GM18520 (cell line): ENCODE measurements around the gene FAM83F.
"Not testable (repeated sequence)": the region's sequence is repeated elsewhere in the genome, so short reads cannot be mapped to it uniquely, and the experiment has no call there.

Source experiments
- ATAC-seq: cut with Tn5 transposase; IDR thresholded peaks from one replicate; pipeline ENCODE4 v1.9.1; 2021; ENCODE audit not compliant: unreplicated experiment

The FAM83F gene

GRCh38 chr22:40014667-40015248, 20.0 kb downstream of the FAM83F start:
- ATAC-seq, result no peak

DNA sequence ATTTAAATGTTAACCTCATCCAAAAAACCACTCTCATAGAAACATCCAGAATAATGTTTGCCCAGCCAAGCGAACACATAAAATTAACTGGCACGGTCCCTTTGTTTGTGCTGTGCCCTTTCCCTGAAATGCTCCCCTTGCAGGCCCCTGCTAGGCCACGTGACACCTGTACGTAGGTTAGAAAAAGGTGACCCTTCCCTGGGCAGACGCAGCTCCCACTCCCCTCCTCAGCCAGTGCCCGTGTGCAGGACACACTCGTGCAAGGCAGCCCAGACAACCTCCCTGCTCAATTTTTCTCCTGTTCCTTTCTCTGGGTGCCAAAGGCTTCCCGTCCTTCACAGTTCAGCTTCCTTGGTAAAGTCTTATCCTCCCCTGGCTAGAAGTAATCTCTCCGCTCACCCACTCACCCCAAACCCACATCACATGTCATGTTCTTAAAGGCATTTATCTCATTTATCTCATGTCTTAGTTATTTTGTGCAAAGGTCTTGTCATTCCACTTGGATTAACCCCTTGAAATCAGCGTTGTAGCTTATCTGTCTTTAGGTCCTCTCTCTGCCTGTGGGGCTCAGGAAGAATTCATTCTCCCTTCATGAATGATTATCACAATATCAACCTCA, 20.7 kb downstream of the FAM83F start:
- ATAC-seq, result no peak

DNA sequence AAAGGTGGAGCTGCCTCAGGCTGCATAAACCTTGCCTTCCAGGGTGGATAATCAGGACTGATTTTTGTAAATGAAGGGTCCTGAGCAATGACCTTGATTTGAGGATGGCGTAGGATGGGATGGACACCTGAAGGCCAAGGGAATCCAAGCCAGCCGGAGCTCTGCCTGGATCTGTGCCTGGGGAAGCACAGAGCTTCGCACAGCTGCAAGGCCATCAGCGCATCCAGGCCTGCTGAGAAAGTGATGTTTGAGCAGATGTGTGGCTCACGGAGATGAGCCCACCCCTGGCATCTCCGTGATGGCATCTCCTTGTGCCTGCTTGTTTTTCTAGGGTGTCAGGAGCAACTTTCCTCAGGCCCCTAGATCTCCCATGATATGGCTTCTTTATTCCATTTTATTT, 23.3 kb downstream of the FAM83F start:
- ATAC-seq, result no peak

DNA sequence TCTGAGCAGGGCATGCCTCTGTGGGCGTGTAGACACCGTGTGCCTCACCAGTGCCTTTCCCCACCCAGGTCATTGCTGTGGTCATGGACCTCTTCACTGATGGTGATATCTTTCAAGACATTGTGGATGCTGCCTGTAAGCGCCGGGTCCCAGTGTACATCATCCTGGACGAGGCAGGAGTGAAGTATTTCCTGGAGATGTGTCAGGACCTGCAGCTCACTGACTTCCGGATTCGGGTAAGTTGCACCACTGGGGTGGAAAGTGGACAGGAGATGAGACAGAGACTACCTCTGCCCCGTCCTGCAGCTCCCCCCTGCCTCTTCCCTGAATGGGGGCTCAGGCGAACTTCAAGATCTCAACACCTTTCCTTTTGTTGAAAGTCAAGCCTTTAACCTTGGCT, 24.3 kb downstream of the FAM83F start:
- no peak for ATAC-seq

- ATAC-seq, result no peak
Measured at GRCh38 chr22:40020956-40021355, 26.2 kb downstream of the FAM83F start.

DNA sequence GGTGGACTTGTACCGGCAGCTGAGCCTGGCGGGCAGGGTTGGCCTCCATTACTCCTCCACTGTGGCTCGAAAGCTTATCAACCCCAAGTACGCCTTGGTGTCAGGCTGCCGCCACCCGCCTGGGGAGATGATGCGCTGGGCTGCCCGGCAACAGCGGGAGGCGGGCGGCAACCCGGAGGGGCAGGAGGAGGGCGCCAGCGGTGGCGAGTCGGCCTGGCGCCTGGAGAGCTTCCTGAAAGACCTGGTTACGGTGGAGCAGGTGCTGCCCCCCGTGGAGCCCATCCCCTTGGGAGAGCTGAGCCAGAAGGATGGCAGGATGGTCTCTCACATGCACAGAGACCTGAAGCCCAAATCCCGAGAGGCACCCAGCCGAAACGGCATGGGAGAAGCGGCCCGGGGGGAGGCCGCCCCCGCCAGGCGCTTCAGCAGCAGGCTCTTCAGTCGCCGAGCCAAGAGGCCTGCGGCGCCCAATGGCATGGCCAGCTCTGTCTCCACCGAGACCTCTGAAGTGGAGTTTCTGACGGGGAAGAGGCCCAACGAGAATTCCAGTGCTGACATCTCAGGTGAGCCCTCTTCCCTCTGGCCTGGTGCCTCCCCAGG, 26.7 kb downstream of the FAM83F start:
- no peak for ATAC-seq

DNA sequence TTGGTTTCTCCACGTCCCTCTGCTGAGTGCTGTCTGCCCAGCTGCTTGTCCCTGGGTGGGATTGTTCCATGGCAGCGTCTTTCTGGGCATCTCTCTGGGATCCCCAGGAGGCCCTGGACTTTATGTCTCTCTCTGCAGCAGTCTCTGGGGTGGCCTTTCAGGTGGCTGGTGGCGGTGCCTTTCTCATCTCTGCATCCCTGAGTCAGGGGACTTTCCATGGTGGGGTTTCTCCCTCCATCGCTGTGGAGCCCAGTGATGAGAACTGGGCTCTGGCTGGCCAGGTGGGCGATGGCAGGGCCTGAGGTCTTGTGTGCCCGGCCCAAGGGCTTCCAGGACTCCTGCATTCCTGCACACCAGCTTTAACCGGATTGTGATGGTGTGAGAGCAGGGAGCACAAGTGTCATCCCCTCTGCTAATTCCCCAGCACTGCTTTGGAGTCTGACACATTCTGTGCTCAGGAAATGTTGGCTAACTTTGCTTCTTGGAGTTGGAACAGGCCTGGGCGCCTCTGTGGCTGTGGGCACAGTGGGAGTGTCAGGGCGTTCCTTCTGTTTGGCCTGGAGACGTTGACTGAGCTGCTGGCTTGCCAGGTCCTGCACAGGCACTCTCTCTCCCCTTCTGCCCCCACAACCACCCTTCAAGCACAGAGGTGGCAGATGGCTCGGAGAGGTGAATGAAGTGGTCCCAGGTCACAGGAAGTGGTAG, 27.9 kb downstream of the FAM83F start:
- no peak for ATAC-seq

GRCh38 chr22:40023341-40023841, 28.6 kb downstream of the FAM83F start:
- no peak for ATAC-seq

DNA sequence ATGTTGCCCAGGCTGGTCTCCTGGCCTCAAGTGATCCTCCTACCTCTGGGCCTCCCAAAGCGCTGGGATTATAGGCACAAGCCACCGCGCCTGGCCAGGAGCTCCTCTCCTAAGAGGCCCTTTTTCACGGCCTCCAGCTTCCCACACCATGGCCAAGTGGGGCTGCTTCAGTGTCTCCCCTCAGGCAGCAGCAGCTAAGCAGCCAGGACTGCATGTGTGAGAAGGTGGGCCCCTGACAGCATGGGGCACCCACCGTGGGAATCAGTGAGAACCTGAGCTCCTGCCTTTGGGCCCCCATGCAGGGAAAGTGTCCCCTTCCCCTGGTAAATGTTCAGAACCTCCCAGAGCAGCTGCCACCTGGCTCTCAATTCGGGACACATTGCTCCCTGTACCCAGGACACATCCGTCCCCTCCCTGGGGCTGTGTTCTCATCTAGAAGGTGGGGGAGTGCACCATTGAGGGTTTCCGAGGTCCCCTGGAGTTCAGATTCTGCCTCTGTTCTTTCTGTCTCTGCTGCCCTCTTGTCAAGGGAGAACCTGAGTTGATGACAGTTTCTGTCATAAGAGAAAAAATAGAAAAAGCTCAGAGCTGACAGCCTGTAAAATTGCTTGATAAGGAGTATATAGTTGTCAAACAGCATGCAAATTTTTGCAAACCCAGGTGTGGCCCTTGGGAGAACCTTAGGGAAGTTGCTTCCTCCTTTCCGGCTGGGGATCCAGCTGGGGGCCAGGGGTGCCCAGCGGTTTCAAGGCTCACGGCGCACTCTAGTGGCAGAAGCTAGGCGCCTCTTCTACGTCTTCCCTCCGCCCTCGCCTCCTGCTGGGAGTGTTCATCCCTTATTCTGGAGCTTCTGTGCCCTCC, 29.7 kb downstream of the FAM83F start:
- no peak for ATAC-seq

DNA sequence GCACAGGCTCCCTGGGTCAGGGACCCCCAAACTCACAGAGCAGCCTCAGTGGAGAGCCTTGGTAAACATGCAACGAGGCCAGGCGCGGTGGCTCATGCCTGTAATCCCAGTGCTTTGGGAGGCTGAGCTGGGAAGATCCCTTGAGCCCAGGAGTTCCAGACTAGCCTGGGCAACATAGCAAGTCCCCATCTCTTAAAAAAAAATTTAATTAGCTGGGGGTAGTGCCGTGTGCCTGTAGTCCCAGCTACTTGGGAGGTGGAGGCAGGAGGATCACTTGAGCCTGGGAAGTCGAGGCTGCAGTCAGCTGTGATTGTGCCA, 30.3 kb downstream of the FAM83F start:
- ATAC-seq, result not testable (repeated sequence)

DNA sequence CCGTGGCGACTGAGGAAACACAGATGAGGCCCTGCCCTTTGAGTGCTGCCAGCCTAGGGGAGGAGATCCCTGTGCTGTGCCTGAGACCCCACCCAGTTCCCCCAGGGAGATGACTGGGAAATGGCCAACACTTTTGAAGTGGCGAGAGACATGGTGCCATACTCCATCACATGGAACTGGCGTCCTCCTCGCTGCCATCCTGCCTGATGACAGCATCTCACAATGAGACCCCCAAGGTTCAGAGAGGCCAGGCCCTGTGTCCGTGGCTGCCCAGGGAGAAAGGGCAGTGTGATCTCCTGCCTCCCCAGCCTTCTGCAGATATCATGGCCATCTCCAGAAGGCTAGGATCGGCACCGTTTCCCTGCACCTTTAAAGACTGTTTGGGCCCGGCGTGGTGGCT, 31.1 kb downstream of the FAM83F start:
- ATAC-seq, result no peak

DNA sequence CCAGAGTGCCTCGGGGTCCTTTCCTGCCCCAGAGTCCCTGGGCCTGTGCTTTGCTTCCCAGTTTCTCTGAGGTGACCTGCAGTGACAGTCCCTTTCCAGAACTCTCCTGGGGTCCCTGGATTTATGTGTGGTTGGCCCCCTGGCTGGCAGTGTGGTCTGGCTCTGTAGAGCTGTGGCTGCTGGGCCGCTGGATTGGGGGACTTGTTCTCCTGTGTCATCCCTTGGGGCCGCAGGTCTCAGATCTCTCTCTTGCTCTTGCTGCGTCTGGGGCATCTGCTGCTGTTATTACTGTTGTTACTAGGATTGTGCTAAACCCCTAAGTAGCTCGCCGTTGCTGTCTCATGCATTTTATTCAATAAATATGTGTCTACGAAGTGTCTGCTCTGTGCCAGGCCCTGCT, 31.9 kb downstream of the FAM83F start:
- ATAC-seq, result no peak

GRCh38 chr22:40027191-40028097, 32.7 kb downstream of the FAM83F start:
- no peak for ATAC-seq

GRCh38 chr22:40028098-40028425, 33.3 kb downstream of the FAM83F start:
- no peak for ATAC-seq

- ATAC-seq, result no peak
Measured at GRCh38 chr22:40029189-40029890, 34.6 kb downstream of the FAM83F start.

- ATAC-seq, result no peak
Measured at GRCh38 chr22:40030026-40030757, 35.4 kb downstream of the FAM83F start.

- no peak for ATAC-seq
Measured at GRCh38 chr22:40030758-40031095, 36.0 kb downstream of the FAM83F start.

- ATAC-seq, result no peak
Measured at GRCh38 chr22:40031766-40032470, 37.2 kb downstream of the FAM83F start.
